Globus pallidus (tissue), 1 donor: ENCODE measurements around the gene FBXL20.
"Not testable (repeated sequence)": the region's sequence is repeated elsewhere in the genome, so short reads cannot be mapped to it uniquely, and the experiment has no call there.

ENCODE experiments used
- DNase-seq: peaks from one replicate; pipeline ENCODE4 v3.0.0-alpha.2; 2015; ENCODE audit warnings: low spot score

FBXL20 gene

DNA sequence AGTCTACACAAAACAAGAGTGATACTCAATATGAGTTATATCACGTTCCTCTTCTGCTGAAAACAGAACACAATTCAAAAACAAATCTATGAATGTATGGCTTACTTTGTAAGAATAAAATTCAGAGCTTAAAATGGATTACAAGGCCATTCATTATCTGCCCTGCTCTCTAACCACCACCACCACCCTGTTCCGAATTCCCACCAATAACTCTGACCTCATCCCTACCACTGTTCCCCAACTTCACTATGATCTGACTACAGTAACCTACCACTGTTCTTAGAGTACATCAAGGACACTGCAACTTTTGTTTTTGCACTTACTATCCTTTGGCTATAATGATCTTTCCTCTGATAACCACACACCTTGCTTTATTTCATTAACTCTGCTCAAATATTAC, 21.3 kb downstream of the FBXL20 start:
- no peak for DNase-seq

DNA sequence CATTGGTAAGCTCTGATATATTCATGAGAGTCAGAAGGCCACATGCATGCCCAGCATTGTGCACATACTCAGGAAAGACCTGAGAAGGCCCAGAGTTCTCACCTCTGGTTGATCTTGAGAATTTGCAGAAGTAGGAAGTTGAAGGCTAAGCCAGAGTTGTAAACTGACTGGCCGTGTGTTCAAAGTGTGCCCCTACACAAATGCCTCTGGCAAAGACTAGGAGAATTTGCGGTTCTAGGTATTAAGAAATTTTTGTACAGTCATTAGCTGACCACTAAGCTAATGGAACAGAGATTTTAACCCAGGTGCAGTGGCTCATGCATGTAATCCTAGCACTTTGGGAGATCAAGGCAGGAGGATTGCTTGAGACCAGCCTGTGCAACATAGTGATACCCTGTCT, 25.0 kb downstream of the FBXL20 start:
- DNase-seq: no peak

DNA sequence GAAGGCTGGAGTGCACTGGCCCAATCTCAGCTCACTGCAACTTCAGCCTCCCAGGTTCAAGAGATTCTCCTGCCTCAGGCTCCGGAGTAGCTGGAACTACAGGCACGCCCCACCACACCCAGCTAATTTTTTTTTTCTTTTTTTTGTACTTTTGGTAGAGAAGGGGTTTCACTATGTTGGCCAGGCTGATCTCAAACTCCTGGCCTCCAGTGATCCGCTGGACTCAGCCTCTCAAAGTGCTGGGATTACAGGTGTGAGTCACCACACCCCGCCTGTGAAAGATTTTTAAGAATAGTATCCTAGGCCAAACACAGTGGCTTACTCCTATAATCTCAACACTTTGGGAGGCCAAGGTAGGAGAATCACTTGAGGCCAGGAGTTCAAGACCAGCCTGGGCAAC, 33.6 kb downstream of the FBXL20 start:
- DNase-seq: not testable (repeated sequence)

DNA sequence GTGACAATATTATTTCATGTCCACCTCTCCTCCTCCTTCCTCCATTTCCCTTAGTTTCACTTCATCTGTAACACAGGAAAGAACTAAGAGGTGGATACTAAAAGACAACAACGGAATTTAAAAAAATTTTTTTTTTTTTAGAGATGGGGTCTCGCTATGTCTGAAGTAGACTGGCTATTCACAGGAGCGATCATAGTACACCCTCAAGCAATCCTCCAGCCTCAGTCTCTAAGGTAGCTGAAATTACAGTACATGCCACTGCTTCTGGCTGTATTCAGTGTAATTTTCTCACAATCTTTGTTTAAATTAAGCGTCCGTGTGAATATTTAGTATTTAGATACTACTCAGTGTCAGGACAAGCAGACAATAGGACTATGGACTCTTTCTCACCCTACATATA, 35.6 kb downstream of the FBXL20 start:
- no peak for DNase-seq

DNA sequence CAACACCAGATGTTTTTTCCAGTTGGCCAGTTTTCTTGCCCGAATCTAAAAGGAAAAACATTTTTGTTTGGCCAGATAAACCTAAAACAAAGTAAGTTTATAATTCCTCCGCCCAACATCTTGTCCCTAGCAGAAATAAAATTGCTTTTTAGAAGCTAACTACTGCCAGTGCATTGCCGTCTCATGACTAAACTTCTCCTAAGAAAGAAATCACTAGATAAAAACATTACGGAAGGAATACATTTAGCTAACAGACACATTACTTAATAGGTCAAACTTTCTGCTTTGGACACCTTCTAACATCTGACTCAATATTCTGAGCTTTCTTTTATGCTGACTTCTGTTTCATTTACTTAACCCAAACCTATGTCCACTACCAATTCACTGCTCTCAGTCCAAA, 36.2 kb downstream of the FBXL20 start:
- DNase-seq: no peak

DNA sequence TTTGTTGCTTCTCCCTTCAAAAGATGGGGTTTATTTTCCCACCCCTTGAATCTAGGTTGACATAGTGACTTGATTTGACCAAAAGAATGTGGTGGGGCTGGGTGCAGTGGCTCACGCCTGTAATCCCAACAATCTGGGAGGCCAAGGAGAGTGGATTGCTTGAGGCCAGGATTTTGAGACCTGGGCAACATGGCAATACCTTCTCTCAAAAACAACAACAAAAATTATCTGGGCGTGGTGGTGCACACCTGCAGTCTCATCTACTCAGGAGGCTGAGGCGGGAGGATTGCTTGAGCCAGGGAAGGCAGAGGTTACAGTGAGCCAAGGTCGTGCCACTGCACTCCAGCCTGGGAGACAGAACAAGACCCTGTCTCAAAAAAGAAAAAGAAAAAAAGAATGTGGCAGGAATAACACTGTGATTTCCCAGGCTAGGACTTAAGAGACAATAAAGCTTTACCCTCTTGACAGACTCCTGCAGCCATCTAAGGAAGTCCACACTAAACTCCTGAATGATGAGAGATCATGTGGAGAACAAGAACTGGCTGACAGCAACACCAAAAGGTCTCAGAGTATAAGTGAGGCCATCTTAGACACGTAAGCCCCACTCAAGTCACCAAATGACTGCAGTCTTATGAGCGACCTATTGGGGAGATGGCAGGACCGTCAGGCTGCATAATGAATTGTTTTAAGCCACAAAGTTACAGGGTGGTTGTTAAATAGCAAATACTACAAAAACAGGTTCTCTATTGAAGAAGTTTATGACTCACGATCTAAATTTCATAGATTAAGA, 37.0 kb downstream of the FBXL20 start:
- no peak for DNase-seq

DNA sequence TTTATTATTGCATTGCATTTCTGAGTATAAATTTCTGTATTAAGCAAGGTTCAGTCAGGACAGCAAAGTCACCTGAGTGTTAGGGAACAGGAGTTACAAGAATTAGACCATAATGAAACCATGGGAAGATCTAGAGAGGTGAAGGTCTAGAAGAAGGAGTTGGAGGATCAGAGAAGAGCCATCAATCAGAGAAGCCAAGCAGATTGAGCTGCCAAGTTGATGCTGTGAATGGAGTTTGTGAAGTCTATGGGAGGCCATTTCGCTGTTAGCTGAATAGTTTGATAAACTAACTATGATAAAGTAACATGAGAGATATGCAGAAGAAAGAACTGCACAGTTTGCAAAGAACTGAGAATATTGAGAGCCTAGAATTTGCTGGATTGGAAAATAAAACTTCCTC, 40.4 kb downstream of the FBXL20 start:
- no peak for DNase-seq

DNA sequence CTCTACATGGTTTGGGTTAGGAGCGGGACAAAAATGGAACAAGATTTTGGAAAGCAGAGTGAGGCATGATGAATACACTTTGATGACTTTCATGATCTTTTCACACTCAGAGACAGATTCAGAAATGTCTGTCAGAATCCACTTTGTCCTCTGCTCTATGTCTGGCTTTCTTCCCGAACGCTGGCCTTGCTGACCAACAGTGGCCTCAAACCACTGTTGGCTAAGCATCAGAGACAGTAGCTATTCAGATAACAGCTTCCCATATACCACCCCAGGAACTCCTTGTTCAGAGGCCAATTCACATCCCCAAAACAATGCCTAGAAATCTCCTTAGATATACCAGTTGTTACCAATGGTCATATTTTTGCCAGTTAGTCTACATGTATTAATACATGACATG, 40.9 kb downstream of the FBXL20 start:
- DNase-seq: peak; percentile 78

DNA sequence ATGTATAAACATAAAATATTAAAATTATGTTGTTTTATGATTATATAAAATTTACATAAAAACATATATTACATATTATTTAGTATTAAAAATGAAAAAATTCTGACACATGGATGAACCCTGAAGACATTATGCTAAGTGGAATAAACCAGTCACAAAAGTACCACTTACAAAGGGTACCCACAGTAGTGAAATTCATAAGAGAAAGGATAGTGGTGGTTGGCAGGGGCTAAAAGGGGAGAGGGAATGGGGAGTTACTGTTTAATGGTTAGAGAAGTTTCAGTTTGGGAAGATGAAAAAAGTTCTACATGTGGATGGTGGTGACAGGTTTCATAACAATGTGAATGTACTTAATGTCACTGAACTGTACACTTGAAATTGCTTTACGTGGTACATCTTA, 41.4 kb downstream of the FBXL20 start:
- no peak for DNase-seq

DNA sequence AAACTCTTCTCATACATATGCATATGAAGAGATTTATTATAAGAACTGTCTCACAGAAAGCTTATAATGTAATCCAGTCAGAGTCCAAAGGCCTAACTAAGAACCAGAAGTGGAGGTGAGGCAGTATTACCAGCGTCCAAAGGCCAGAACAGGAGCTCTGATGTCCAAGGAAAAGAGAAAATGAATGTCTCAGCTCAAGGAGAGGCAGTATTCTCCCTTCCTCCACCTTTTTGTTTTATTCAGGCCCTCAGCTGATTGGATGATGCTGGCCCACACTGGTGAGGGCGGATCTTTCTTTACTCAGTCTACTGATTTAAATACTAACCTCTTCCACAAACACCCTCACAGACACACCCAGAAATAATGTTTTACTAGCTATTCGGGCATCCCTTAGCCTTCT, 43.4 kb downstream of the FBXL20 start:
- no peak for DNase-seq

DNA sequence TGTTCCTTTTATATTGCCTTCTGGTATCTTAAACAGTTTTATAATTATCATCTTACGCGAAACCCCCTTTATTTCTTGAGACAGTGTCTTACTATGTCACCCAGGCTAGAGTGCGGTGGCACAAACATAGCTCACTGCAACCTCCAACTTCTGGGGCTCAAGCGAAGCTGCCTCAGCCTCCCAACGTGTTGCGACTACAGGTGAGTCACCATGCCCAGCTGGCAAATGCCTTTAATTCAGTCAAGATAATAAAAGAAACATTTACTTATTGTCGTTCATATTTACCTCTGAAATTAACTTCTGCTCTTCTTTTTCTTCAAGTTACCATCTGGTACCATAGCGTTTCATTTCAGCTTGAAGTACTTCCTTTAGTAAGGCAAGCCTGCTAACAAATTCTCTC, 43.9 kb downstream of the FBXL20 start:
- DNase-seq: no peak

DNA sequence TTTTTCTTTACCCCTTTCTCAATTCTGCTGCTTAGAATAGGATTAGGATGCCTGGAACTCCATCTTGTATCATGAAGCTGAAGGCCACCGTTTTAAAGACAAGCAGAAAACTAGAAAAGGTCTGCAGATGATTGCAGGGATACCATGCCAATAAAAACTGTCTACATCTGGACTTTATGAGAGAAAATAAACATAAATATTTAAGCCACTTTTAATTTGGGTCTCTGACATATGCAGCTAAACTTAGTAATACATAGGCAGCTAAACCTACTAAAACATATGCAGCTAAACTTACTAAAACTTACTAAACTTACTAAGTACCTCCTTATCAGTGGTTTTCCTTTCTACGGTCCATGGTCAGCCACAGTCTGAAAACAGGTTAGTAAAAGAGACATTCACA, 48.4 kb downstream of the FBXL20 start:
- DNase-seq: no peak

DNA sequence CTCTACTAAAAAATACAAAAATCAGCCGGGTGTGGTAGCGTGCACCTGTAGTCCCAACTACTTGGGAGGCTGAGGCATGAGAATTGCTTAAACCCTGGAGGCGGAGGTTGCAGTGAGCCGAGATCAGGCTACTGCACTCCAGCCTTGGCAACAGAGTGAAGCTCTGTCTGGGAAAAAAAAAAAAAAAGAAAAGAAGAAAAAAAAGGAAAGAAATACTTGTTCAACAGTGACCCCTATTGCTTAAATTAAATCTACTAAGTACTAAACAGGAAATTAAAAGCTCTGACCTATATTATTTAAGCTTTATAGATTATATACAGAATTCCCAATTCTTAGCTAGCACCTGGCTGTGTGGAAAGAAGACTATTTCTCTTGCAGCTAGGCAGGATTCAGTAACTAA, 48.9 kb downstream of the FBXL20 start:
- DNase-seq: no peak

DNA sequence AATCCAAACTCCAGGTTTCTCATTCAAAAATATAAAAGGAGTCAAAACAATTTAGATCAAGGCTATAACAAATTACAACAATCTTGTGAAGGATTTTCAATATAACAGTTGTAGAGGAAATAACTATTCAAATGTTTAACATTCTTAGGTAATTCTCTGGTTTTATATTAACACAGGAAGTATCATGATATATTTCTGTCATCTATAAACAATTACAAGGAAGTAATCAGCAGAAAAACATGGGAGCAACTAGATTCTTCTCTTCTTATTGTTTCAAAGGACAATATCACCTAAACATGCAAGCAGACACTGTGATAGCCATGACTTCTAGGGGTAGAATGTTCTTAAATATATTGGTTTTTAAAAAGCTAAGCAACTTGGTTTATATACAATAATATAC, 49.9 kb downstream of the FBXL20 start:
- no peak for DNase-seq

DNA sequence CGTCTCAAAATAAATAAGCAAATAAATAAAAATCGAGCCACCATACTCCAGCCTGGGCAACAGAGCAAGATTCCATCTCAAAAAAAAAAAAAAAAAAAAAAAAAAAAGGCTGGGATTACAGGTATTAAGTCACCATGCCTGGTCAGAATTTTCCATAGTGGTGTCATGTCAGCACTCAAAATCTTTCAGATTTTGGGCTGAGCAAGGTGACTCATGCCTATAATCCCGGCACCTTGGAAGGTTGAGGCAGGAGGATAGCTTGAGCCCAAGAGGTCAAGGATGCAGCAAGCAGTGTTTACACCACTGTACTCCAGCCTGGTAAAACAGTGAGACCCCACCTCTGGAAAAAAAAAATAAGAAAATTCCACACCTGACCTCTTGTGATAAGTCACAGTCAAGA, 52.2 kb downstream of the FBXL20 start:
- DNase-seq: no peak

DNA sequence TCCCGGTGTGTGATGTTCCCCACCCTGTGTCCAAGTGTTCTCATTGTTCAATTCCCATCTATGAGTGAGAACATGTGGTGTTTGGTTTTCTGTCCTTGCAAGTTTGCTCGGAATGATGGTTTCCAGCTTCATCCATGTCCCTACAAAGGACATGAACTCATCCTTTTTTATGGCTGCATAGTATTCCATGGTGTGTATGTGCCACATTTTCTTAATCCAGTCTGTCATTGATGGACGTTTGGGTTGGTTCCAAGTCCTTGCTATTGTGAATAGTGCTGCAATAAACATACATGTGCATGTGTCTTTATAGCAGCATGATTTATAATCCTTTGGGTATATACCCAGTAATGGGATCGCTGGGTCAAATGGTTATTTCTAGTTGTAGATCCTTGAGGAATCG, 54.6 kb downstream of the FBXL20 start:
- not testable (repeated sequence) for DNase-seq

DNA sequence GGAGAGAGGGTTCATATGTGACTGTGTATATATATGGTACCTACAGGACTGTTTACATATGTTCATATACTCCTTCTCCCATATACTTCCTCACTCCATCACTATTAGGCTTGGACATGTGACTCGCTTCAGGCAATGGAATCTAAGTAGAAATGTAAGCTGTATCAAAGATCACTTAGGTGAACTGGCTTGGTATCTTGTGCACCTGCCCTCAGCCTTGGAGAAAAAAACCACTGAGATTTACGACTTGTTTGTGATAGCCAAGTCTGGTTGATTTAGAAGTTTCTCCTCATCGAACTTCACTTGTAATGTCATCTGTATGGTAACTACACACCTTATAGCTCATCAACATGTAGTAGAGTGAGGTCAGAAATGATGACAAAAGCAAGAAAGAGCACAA, 59.9 kb downstream of the FBXL20 start:
- DNase-seq: no peak

DNA sequence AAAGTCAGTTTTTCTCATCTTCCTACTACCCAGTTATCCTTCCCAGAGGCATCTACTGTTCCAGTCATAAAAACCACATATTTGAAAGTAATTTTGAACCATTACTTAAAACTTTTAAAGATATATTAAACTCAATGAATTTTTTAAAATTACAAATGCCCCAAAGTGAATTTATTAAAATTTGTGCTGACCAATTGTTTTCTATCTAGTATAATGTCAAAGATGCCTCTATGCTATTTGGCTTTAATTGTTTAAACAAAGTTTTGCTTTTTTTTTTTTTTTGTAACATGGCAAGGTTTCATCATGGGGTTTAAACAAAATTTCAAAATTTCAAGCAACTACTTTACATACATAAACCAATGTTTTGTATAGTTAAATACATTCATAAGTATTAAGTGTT, 60.7 kb downstream of the FBXL20 start:
- DNase-seq: no peak

DNA sequence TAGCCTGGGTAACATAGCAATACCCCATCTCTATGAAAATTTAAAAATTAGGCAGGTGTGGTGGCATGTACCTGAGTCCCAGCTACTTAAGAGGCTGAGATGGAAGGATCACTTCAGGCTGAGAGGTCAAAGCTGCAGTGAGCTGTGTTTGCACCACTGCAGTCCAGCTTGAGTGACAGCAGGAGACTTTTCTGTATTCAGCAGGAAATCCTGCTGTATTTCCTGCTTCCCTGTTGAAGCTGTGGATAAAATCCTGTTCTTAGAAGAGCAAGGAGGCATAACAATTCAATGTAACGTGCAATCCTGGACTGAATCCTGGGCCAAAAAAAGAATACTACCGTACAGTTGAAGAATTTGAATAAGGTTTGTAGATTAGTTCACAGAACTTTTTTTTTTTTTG, 62.2 kb downstream of the FBXL20 start:
- no peak for DNase-seq

DNA sequence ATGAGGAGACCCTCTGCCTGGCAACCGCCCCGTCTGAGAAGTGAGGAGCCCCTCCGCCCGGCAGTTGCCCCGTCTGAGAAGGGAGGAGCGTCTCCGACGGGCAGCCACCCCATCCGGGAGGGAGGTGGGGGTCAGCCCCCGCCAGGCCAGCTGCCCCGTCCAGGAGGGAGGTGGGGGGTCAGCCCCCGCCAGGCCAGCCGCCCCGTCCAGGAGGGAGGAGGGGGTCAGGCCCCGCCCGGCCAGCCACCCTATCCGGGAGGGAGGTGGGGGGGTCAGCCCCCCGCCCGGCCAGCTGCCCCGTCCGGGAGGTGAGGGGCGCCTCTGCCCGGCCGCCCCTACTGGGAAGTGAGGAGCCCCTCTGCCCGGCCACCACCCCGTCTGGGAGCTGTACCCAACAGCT, 63.8 kb downstream of the FBXL20 start:
- not testable (repeated sequence) for DNase-seq

DNA sequence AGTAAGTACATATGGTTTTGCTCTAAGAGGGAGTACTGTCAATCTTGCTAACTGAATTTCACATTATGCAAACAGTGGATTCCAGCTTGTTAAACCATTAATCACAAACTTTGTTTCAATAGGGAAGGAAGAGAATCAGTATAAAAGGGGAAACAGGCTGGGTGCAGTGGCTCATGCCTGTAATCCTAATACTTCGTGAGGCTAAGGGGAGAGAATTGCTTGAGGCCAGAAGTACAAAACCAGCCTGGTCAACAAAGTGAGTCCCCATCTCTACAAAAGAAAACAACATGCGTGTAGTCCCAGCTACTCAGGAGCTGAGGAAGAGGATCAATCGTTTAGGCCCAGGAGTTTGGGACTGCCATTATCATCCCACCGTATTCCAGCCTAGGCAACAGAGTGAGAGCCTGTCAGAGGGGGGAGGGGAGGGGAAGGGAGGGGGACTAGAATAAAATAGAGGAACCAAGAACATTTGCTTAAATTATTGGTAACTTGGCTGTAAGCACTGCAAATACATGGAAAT, 65.7 kb downstream of the FBXL20 start:
- DNase-seq: peak; percentile 28

DNA sequence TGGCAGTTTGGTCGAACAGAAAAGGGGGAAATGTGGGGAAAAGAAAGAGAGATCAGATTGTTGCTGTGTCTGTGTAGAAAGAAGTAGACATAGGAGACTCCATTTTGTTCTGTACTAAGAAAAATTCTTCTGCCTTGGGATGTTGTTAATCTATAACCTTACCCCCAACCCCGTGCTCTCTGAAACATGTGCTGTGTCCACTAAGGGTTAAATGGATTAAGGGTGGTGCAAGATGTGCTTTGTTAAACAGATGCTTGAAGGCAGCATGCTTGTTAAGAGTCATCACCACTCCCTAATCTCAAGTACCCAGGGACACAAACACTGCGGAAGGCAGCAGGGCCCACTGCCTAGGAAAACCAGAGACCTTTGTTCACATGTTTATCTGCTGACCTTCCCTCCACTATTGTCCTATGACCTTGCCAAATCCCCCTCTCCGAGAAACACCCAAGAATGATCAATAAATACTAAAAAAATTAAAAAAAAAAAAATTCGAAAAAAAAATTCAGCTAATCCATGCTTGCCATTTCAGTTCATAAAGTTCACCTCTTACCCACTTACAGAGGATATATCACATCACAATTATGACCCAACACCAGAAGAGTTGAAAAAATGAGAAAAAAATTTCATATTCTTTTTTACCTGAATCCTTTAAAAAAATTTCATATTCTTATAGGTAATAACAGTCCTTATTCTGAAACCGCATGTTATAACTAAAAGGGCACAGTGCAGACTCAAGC, 67.2 kb downstream of the FBXL20 start:
- not testable (repeated sequence) for DNase-seq

DNA sequence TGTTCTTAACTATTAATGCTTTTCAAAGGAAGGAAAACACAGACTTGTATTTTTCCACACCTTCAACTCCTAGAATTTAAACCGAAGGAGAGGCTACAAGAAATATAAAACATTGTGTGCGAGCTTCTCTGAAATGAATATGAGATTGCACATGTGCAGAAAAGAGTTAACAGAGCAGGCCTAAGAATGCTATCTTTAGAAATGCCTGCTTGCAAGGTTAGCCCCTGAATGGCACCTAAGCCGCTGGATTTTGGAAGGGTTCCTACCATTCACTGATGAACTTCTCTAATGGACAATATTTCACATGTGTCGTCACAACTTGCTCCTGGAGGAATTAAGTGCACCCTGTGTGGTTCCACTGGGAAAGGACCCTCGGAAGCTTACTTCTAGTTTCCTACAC, 69.3 kb downstream of the FBXL20 start:
- DNase-seq: no peak

DNA sequence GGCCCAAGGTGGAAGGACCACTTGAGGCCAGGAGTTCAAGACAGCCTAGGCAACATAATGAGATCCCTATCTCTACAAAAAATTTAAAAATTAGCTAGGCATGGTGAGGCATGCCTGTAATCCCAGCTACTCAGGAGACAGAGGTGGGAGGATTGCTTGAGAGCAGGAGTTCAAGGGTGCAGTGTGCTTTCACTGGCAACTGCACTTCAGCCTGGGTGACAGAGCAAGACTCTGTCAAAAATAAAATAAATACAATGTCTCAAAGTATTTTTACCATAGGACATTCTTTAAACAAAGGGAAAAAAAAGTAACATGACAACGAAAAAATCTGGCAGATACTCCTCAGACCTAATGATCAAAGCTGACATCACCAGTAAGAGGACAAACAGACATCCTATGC, 72.6 kb downstream of the FBXL20 start:
- no peak for DNase-seq
